Endothelial cell of umbilical vein (primary cell): ENCODE data around the gene IQSEC3.

ENCODE experiments used
- CTCF ChIP-seq, 2 donors: IDR thresholded peaks; 1 replicate in 1 of 2; 2 replicates in 1 of 2; pipeline ENCODE4 v1.5.1; 2011; ENCODE audit warnings: low read length in 2 of 2, mild to moderate bottlenecking in 2 of 2, moderate library complexity in 2 of 2, control low read depth in 1 of 2, inconsistent platforms in 1 of 2, low read depth in 1 of 2; ENCODE audit not compliant: insufficient read depth in 1 of 2; ENCODE audit errors: extremely low read depth in 1 of 2
- EZH2 ChIP-seq: IDR thresholded peaks from 2 replicates; pipeline ENCODE4 v1.6.1; 2012; ENCODE audit warnings: borderline replicate concordance, low read depth, mild to moderate bottlenecking, moderate library complexity, low read length, inconsistent platforms; ENCODE audit not compliant: severe bottlenecking
- FOS ChIP-seq: IDR thresholded peaks from 2 replicates; pipeline ENCODE4 v1.6.1; 2011; ENCODE audit warnings: mild to moderate bottlenecking, low read length, moderate library complexity, borderline replicate concordance; ENCODE audit not compliant: insufficient read depth
- GATA2 ChIP-seq: IDR thresholded peaks from 2 replicates; pipeline ENCODE4 v1.7.0; 2011; ENCODE audit warnings: low read depth, mild to moderate bottlenecking, moderate library complexity, mixed read lengths, low read length; ENCODE audit not compliant: insufficient read length, insufficient read depth
- JUN ChIP-seq: IDR thresholded peaks from 2 replicates; pipeline ENCODE4 v1.6.1; 2011; ENCODE audit warnings: borderline replicate concordance, low read depth; ENCODE audit not compliant: insufficient read length, insufficient read depth
- MAX ChIP-seq: IDR thresholded peaks from 2 replicates; pipeline ENCODE4 v1.6.1; 2011; ENCODE audit not compliant: insufficient read depth, insufficient read length
- MYC ChIP-seq: IDR thresholded peaks from one replicate; pipeline ENCODE4 v1.6.1; 2011; ENCODE audit warnings: mild to moderate bottlenecking, low read depth, low read length
- POLR2A ChIP-seq: IDR thresholded peaks from 2 replicates; pipeline ENCODE4 v1.6.1; 2012; ENCODE audit warnings: low read depth, mild to moderate bottlenecking, control low read depth, low read length
- POLR2AphosphoS5 ChIP-seq: IDR thresholded peaks from 2 replicates; pipeline ENCODE4 v1.6.1; 2012; ENCODE audit warnings: low read depth, mild to moderate bottlenecking, control low read depth, low read length, moderate library complexity; ENCODE audit not compliant: insufficient read depth

- no peak for TF ChIP-seq POLR2A
- no peak for TF ChIP-seq CTCF (IDR thresholded peaks at IDR 0.05; ENCODE audit: extremely low read depth in 1 of 2, insufficient read depth in 1 of 2, low read depth in 1 of 2, low read length in 2 of 2)
- no peak for TF ChIP-seq MYC
- TF ChIP-seq MAX: no peak
- no peak for TF ChIP-seq EZH2
- TF ChIP-seq POLR2AphosphoS5: no peak
- no peak for TF ChIP-seq GATA2
- TF ChIP-seq JUN: no peak
- TF ChIP-seq FOS: no peak
These were observed 146.4 kb downstream of the IQSEC3 start for GRCh38 chr12:212715-213526.
